ENCODE results near the gene GRM1.

DNA sequence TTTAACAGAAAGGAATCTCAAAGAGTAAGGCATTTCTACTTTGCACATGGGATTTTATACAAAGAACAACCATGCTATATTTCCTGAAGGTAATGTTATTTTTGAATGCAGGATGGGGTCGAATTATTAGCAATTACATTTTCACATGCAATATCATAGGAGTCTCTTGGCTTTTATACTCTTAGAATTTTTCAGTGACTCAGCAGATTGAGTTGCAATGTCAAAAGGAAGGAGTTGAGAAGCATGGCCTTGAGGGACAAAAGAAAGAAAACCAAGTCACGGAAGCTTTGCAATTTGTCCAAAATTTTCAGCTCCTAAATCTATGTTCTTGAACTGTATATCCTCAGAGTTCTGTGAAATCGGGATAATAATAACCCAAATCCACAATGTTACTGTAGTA, 181.1 kb downstream of the GRM1 start:
- TF ChIP-seq BHLHE40 (IDR thresholded peaks at IDR 0.05; ENCODE audit: borderline replicate concordance) (no peak), FOXA1 (IDR thresholded peaks at IDR 0.05) (no peak), FOXK2 (IDR thresholded peaks at IDR 0.05) (no peak), SUZ12 (IDR thresholded peaks at IDR 0.05) (no peak), ARNT (IDR thresholded peaks at IDR 0.05) (no peak)
